22Rv1 (cell line): ENCODE measurements around the gene AGTRAP.
A peak's percentile ranks its signal among the peaks of the same experiment; 100 is the strongest.

Experiments
- H3K27ac ChIP-seq: fragments of 450-650 bp; 2 replicates; pipeline ENCODE4 v1.5.1; 2017
- ZFX ChIP-seq: fragments of 450-650 bp; IDR thresholded peaks from 2 replicates; pipeline ENCODE4 v1.6.1; 2017; ENCODE audit warnings: antibody characterized with exemption, borderline replicate concordance
- TF ChIP-seq, protein P1 (sequence below): fragments of 450-650 bp; IDR thresholded peaks from 2 replicates; pipeline ENCODE4 v1.5.1; 2017; ENCODE audit warnings: mild to moderate bottlenecking

Gene AGTRAP

DNA sequence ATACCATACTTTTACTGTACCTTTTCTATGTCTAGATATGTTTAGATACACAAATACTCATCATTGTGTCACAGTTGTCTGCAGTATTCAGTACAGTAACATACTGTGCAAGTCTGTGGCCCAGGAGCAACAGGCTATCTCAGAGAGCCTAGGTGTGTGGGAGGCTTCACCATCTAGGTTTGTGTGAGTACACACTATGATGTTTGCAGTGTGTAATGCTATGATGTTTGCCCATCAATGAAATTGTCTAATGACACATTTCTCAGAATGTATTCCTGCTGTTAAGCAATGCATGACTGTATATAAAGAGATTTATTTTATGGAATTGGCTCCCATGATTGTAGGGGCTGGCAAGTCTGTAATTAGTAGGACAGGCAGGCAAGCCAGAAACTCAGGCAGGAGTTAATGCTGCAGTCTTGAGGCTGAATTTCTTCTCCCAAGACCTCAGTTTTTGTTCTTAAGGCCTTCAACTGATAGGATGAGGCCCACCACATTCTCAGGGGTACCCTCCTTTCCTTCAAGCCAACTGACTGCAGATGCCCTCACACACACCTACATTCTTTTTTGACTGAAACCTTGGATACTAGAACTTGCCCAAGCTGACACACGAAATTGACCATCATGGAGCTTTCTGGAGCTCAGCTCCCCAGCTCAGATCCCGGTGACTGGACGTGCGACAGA, 7.7 kb upstream of the AGTRAP start:
- TF ChIP-seq, protein P1, sequence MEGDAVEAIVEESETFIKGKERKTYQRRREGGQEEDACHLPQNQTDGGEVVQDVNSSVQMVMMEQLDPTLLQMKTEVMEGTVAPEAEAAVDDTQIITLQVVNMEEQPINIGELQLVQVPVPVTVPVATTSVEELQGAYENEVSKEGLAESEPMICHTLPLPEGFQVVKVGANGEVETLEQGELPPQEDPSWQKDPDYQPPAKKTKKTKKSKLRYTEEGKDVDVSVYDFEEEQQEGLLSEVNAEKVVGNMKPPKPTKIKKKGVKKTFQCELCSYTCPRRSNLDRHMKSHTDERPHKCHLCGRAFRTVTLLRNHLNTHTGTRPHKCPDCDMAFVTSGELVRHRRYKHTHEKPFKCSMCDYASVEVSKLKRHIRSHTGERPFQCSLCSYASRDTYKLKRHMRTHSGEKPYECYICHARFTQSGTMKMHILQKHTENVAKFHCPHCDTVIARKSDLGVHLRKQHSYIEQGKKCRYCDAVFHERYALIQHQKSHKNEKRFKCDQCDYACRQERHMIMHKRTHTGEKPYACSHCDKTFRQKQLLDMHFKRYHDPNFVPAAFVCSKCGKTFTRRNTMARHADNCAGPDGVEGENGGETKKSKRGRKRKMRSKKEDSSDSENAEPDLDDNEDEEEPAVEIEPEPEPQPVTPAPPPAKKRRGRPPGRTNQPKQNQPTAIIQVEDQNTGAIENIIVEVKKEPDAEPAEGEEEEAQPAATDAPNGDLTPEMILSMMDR = no peak
- TF ChIP-seq ZFX = no peak
- no peak overlapping the region for H3K27ac ChIP-seq

DNA sequence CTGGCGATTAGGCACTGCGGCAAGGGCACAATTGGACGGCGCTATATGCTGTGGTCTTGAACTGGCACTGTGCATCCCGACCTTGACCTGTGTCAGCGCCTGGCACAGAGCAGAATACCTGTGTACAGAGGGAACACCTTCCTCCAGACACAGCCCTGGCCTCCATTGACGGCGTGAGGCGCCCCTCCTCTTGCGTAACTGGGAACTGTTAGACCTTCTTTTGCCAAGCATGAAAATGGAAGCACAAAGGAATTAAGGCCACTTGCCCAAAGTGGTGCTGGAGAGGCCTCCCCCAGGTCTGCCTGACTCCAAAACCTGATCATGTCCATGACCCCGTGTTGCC, 6.8 kb upstream of the AGTRAP start:
- TF ChIP-seq ZFX = no peak
- TF ChIP-seq, protein P1 = no peak
- no peak overlapping the region for H3K27ac ChIP-seq

DNA sequence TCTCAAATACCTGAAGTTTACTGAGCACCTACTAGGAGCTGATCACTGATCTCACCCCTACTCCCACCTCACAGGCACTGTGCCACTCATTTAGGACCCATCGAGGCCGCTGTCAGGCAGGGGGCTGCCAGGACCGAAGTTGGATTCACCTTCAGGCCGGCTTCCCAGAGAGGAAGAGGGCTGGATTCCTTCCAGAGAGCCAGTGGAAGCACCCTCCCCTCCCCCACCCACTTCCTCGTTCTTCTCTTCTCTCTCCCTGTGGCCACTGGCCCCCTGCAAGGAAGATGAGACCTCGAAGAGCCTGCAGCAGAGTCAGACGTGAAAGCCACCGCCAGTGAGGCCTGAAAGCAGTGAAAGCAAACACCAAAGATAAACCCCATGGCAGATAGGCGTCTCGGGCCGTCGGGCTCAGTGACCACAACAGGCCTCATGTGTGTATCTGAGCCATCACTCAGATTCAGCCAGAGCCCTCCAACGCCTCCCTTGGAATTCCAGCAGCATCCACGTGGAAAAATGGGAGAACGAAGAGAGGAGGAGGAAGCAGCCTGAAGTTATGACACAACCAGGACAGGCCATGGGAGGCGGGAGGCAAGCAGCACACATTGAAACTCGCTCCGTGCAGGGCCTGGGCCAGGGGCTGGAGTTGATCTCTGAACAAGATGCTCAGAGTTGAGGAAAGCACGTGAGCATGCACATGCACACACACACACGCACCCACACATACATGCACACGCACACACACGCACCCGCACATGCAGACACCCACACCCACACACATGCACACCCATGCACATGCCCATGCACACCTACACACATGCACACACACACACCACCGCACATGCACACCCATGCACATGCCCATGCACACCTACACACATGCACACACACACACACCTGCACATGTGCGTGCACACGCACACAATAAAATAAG, 6.2 kb upstream of the AGTRAP start:
- no peak overlapping the region for H3K27ac ChIP-seq
- TF ChIP-seq ZFX = no peak
- TF ChIP-seq, protein P1 = no peak

DNA sequence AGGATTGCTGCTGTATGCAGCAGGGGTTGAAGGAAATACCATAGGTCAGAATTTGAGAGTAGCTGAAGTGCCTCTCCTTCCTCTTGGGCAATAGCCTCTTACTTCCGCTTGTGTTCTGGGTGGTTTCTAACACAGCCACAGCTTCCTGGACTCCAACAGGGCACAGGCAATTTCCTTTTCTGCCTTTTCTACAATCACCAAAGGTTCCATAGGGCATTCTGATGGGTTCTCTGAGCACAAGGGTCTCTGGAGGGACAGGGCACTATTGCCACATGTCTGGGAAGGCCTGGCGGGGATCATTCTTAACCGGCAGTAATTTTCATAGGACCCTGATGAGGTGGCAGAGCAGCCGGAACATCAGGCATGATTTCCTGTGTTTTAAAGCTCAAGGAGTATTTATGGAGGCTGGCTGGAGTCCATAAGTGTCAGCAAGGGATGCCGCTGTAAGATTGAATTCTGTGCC, 5.5 kb upstream of the AGTRAP start:
- no peak overlapping the region for H3K27ac ChIP-seq
- no peak for TF ChIP-seq ZFX
- TF ChIP-seq, protein P1 = no peak

DNA sequence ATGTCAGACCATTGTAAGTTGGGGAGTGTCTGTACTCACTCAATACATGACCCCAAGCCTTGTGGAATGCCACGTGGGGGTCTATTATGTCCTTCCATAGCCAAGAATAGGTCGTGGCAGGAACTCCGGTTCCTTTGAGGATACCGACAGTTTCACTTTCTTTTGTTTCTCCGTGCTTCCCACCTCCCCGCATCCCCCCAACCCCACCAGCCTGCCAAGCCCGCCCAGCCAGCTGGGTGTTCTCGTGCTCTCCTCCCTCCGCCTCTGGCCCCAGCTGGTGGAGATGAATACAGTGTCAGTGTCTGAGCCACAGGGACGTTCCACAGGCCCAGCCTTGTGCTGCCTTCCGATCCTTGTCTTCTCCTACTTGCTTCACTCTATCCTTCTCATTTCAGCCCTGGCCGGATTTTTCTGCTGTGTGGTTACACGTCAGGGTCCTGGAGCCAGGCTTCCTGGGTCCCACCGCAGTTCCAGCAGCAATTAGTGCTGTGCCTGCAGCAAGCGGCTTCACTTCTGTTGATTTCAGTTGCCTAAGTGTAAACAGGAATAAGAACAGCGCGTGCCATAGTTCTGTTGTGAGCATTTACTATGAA, 4.1 kb upstream of the AGTRAP start:
- peak overlapping the region; percentile 63 for H3K27ac ChIP-seq
- no peak for TF ChIP-seq ZFX
- TF ChIP-seq, protein P1 = no peak

DNA sequence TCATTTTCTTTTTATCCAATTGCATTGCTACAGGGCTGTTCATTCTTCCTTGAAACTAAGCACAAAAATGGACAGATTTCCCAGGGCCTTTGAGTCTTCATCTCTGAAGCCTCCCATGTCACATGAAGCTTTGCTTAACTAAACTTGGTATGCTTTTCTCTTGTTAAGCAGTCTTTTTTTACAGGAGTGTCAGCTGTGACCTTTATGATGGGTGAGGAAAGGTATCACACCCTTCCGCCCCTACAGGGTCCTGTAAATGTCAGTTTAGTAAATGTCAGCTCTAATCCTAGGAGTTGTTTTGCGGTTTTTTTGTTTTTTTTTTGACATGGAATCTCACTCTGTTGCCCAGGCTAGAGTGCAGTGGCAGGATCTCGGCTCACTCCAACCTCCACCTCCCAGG, 2.6 kb upstream of the AGTRAP start:
- no peak overlapping the region for H3K27ac ChIP-seq
- TF ChIP-seq ZFX = no peak
- TF ChIP-seq, protein P1 = no peak
